HepG2 (cell line): ENCODE results near the gene ZDHHC13. TPM values are rescaled to one million over a fixed set of nuclear protein-coding genes. Genes with fewer than 3 reads are reported as not detected.

ENCODE experiments used
- ATAC-seq: fragments of 200-7000 bp; cut with Tn5 transposase; 3 replicates; pipeline ENCODE4 v1.9.1; 2020; ENCODE audit warnings: mild to moderate bottlenecking, moderate library complexity
- BruUV-seq: library from RNA; stranded (reverse); fragments of 400-500 nt; replicated peaks from 2 replicates; lab custom pipeline; 2021; lab: Mats Ljungman, UMichigan
- CTCF ChIA-PET: fragments of 300-600 bp; formaldehyde crosslinking; extraction: SDS; loops from one replicate; lab custom pipeline; 2021; ENCODE audit warnings: low total read pairs, inconsistent platforms, low intra/inter-chr PET ratio; lab: Yijun Ruan, JAX
- POLR2A ChIA-PET: fragments of 350-600 bp; sonication (Branson Sonifier 250); formaldehyde crosslinking; loops from one replicate; lab custom pipeline; 2020; ENCODE audit warnings: antibody characterized with exemption, inconsistent platforms; lab: Yijun Ruan, JAX
- DNase-seq: peaks from one replicate; pipeline ENCODE4 v3.0.0-alpha.2; 2015; ENCODE audit warnings: low spot score
- FAIRE-seq: peaks from 3 replicates; lab custom pipeline; 2011; peaks lifted over from hg19 to GRCh38; lab: Jason Lieb, UNC
- H2AFZ ChIP-seq: one replicate; pipeline ENCODE4 v1.6.1; 2011; ENCODE audit warnings: low read length, inconsistent platforms
- H3K27ac ChIP-seq: fragments of 300-600 bp; 3 replicates; pipeline ENCODE4 v1.8.0; 2011; ENCODE audit warnings: mixed run types, mild to moderate bottlenecking, mixed read lengths, low read length, inconsistent platforms; ENCODE audit not compliant: insufficient read depth; ENCODE audit errors: extremely low read length
- H3K27me3 ChIP-seq, 2 experiments: fragments of 200-600 bp in 1 of 2; 2 replicates in 1 of 2; 3 replicates in 1 of 2; pipeline versions ENCODE4 v1.6.0 to v1.8.0; 2011; ENCODE audit warnings: low read length in 2 of 2, mild to moderate bottlenecking in 2 of 2, moderate library complexity in 2 of 2, inconsistent platforms in 1 of 2; ENCODE audit not compliant: insufficient read depth in 2 of 2, control insufficient read depth in 1 of 2
- H3K36me3 ChIP-seq, 2 experiments: fragments of 200-600 bp in 1 of 2; replicated peaks in 1 of 2; 2 replicates in 1 of 2; 3 replicates in 1 of 2; pipeline versions ENCODE4 v1.5.1 to v1.8.0; 2011; ENCODE audit warnings: low read length in 2 of 2, inconsistent platforms in 1 of 2; ENCODE audit not compliant: insufficient read depth in 2 of 2, control insufficient read depth in 1 of 2
- H3K4me1 ChIP-seq: 2 replicates; pipeline ENCODE4 v1.5.1; 2012; ENCODE audit warnings: low read length, inconsistent platforms; ENCODE audit not compliant: insufficient read depth
- H3K4me2 ChIP-seq: 2 replicates; pipeline ENCODE4 v1.6.0; 2011; ENCODE audit warnings: low read depth, low read length, inconsistent platforms
- H3K4me3 ChIP-seq, 3 experiments: fragments of 200-600 bp in 1 of 3; sonication (generic), shearing (Covaris generic) in 1 of 3; replicated peaks in 1 of 3; 2 replicates each; pipeline ENCODE4 v1.5.1; 2011 to 2016; ENCODE audit warnings: low read length in 3 of 3, inconsistent platforms in 2 of 3, low read depth in 2 of 3, mild to moderate bottlenecking in 2 of 3, control low read depth in 1 of 3, mixed read lengths in 1 of 3; ENCODE audit not compliant: insufficient read depth in 1 of 3
- H3K79me2 ChIP-seq: one replicate; pipeline ENCODE4 v1.6.1; 2011; ENCODE audit warnings: low read length, inconsistent platforms; ENCODE audit not compliant: insufficient read depth
- H3K9ac ChIP-seq: 2 replicates; pipeline ENCODE4 v1.6.0; 2011; ENCODE audit warnings: mild to moderate bottlenecking, low read depth, low read length, inconsistent platforms; ENCODE audit not compliant: insufficient read depth
- H3K9me3 ChIP-seq: 2 replicates; pipeline ENCODE4 v1.5.1; 2012; ENCODE audit warnings: mild to moderate bottlenecking, low read length
- H4K20me1 ChIP-seq: 2 replicates; pipeline ENCODE4 v1.6.0; 2011; ENCODE audit warnings: inconsistent platforms, mild to moderate bottlenecking, low read length, moderate library complexity; ENCODE audit not compliant: insufficient read depth
- POLR2AphosphoS2 ChIP-seq: IDR thresholded peaks from 2 replicates; pipeline ENCODE4 v1.6.1; 2011; ENCODE audit warnings: low read depth, low read length, improper control_type of control experiment
- POLR2G ChIP-seq: fragments of 200-400 bp; formaldehyde crosslinking; IDR thresholded peaks from 2 replicates; pipeline ENCODE4 v1.6.1; 2018; ENCODE audit warnings: mild to moderate bottlenecking, low read depth, low read length, moderate library complexity
- ZNF496 ChIP-seq: sonication (generic); formaldehyde crosslinking; IDR thresholded peaks from 2 replicates; pipeline ENCODE4 v1.8.1; 2023; ENCODE audit warnings: mild to moderate bottlenecking, moderate library complexity, missing genetic modification reagents; ENCODE audit not compliant: insufficient replicate concordance
- ZNF556 ChIP-seq: sonication (generic); formaldehyde crosslinking; IDR thresholded peaks from 2 replicates; pipeline ENCODE4 v1.4.0; 2020; ENCODE audit warnings: mild to moderate bottlenecking, missing genetic modification reagents, borderline replicate concordance
- WGBS: methylation state at CpG from one replicate; pipeline ENCODE4 v1.1.6; 2017; ENCODE audit warnings: low lambda C conversion rate; 5-methylcytosine and 5-hydroxymethylcytosine counted together
- in situ Hi-C: cut with HindIII; loops from 2 replicates; pipeline ENCODE4 v1.10.0; 2017; ENCODE audit warnings: low pct_unique_long_range_greater_than_20kb; ENCODE audit not compliant: extremely low pct_ligation_motif_present
- intact Hi-C: fragments of 100-400 bp; cut with micrococcal nuclease; formaldehyde crosslinking; loops from one replicate; pipeline ENCODE4 v1.10.0; 2022; ENCODE audit not compliant: unreplicated experiment
- polyA plus RNA-seq, 8 experiments: library from polyadenylated mRNA; depleted of rRNA in 3 of 8; stranded (reverse) in 7 of 8; unstranded in 1 of 8; fragments of >200 nt; fragmentation: Illumina TruSeq in 4 of 8; extraction: Trizol in 4 of 8; gene quantifications; 2 replicates each; pipeline versions ENCODE4 v1.2.1 to v1.2.3, GENCODE V29; 2011 to 2016; ENCODE audit warnings: low read depth in 4 of 8, missing spikeins in 1 of 8, mixed read lengths in 1 of 8; ENCODE audit not compliant: insufficient read depth in 1 of 8
- total RNA-seq, 5 experiments: library from RNA; depleted of rRNA; stranded (reverse); fragments of >200 nt; fragmentation: Illumina TruSeq; extraction: Trizol; gene quantifications; 2 replicates each; pipeline ENCODE4 v1.2.3, GENCODE V29; 2016; ENCODE audit warnings: low read depth in 1 of 5
- TF ChIP-seq, protein P1 (sequence below): sonication (generic); formaldehyde crosslinking; IDR thresholded peaks from 2 replicates; pipeline ENCODE4 v1.9.0; 2021; ENCODE audit warnings: missing genetic modification reagents, mild to moderate bottlenecking, borderline replicate concordance
- TF ChIP-seq, protein P2 (sequence below): sonication (generic); formaldehyde crosslinking; IDR thresholded peaks from 2 replicates; pipeline ENCODE4 v1.4.0; 2020; ENCODE audit warnings: low read depth, mild to moderate bottlenecking, missing genetic modification reagents
- TF ChIP-seq, protein P3 (sequence below): sonication (generic); formaldehyde crosslinking; IDR thresholded peaks from 2 replicates; pipeline ENCODE4 v1.8.0; 2022; ENCODE audit warnings: missing genetic modification reagents, low read depth, mild to moderate bottlenecking, borderline replicate concordance
- TF ChIP-seq, protein P4 (sequence below): sonication (generic); formaldehyde crosslinking; IDR thresholded peaks from 2 replicates; pipeline ENCODE4 v1.4.0; 2020; ENCODE audit warnings: missing genetic modification reagents, mild to moderate bottlenecking, borderline replicate concordance
- TF ChIP-seq, protein P5 (sequence below): sonication (generic); formaldehyde crosslinking; IDR thresholded peaks from 2 replicates; pipeline ENCODE4 v1.8.1; 2022; ENCODE audit warnings: low read depth, mild to moderate bottlenecking, missing genetic modification reagents

ZDHHC13 gene
- total and polyA plus RNA-seq, 2 of the 13 experiments (the other 11 are each of a cell fraction or from before 2014, with no cell fraction given): 10.9 to 11.8 TPM

DNA sequence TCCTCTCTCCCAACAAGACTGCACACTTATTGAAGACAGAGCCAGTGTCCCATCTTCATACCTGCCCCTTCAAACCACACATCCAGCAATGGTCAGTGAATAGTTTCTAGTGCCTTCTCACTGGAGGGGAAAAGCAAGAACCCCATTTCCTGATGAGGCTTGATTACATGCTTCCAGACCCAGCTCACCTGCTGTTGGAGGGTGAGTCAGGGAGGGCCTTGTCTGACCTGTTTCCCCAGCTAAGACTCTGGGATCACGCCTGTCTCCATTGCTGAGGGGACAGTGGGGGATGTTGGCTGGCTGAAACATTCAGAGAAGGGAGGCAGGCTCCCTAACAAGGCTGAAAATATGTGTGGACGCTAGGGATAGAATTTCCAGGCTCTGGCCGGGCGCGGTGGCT, 27.5 kb upstream of the ZDHHC13 start:
- no peaks in the 10 kb centered on the region for H3K79me2 ChIP-seq
- 33% methylated on average over 5 of the region's 5 CpGs for WGBS
- peaks cover 0 to 15% of the 10 kb centered on the region in 2 experiments; a peak in 2 of 5 replicates for H3K27me3 ChIP-seq
- no peaks in the 10 kb centered on the region for H3K4me1 ChIP-seq
- H2AFZ ChIP-seq: no peak overlapping the region
- ATAC-seq (no peak), FAIRE-seq (no peak)
- H3K27ac ChIP-seq: no peak overlapping the region
- no peak overlapping the region for H3K4me3 ChIP-seq
- H3K9ac ChIP-seq: no peak overlapping the region
- no peak overlapping the region for H3K4me2 ChIP-seq
- intact Hi-C loops: no loop called here
- no peaks in the 10 kb centered on the region for H3K9me3 ChIP-seq
- TF ChIP-seq, protein P1, sequence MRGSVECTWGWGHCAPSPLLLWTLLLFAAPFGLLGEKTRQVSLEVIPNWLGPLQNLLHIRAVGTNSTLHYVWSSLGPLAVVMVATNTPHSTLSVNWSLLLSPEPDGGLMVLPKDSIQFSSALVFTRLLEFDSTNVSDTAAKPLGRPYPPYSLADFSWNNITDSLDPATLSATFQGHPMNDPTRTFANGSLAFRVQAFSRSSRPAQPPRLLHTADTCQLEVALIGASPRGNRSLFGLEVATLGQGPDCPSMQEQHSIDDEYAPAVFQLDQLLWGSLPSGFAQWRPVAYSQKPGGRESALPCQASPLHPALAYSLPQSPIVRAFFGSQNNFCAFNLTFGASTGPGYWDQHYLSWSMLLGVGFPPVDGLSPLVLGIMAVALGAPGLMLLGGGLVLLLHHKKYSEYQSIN (CRISPR knock-in tag): no peak
- TF ChIP-seq, protein P2, sequence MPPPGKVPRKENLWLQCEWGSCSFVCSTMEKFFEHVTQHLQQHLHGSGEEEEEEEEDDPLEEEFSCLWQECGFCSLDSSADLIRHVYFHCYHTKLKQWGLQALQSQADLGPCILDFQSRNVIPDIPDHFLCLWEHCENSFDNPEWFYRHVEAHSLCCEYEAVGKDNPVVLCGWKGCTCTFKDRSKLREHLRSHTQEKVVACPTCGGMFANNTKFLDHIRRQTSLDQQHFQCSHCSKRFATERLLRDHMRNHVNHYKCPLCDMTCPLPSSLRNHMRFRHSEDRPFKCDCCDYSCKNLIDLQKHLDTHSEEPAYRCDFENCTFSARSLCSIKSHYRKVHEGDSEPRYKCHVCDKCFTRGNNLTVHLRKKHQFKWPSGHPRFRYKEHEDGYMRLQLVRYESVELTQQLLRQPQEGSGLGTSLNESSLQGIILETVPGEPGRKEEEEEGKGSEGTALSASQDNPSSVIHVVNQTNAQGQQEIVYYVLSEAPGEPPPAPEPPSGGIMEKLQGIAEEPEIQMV (CRISPR knock-in tag): no peak
- TF ChIP-seq, protein P3, sequence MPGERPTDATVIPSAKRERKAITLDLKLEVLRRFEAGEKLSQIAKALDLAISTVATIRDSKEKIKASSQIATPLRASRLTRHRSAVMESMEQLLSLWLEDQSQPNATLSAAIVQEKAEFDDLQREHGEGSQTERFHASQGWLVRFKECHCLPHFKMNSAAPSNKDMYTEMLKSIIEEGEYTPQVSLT: no peak
- TF ChIP-seq, protein P4, sequence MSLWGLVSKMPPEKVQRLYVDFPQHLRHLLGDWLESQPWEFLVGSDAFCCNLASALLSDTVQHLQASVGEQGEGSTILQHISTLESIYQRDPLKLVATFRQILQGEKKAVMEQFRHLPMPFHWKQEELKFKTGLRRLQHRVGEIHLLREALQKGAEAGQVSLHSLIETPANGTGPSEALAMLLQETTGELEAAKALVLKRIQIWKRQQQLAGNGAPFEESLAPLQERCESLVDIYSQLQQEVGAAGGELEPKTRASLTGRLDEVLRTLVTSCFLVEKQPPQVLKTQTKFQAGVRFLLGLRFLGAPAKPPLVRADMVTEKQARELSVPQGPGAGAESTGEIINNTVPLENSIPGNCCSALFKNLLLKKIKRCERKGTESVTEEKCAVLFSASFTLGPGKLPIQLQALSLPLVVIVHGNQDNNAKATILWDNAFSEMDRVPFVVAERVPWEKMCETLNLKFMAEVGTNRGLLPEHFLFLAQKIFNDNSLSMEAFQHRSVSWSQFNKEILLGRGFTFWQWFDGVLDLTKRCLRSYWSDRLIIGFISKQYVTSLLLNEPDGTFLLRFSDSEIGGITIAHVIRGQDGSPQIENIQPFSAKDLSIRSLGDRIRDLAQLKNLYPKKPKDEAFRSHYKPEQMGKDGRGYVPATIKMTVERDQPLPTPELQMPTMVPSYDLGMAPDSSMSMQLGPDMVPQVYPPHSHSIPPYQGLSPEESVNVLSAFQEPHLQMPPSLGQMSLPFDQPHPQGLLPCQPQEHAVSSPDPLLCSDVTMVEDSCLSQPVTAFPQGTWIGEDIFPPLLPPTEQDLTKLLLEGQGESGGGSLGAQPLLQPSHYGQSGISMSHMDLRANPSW (CRISPR knock-in tag): no peak
- TF ChIP-seq POLR2G: no peak
- TF ChIP-seq ZNF556: no peak
- TF ChIP-seq ZNF496 (CRISPR knock-in tag): no peak
- TF ChIP-seq POLR2AphosphoS2: no peak
- TF ChIP-seq, protein P5, sequence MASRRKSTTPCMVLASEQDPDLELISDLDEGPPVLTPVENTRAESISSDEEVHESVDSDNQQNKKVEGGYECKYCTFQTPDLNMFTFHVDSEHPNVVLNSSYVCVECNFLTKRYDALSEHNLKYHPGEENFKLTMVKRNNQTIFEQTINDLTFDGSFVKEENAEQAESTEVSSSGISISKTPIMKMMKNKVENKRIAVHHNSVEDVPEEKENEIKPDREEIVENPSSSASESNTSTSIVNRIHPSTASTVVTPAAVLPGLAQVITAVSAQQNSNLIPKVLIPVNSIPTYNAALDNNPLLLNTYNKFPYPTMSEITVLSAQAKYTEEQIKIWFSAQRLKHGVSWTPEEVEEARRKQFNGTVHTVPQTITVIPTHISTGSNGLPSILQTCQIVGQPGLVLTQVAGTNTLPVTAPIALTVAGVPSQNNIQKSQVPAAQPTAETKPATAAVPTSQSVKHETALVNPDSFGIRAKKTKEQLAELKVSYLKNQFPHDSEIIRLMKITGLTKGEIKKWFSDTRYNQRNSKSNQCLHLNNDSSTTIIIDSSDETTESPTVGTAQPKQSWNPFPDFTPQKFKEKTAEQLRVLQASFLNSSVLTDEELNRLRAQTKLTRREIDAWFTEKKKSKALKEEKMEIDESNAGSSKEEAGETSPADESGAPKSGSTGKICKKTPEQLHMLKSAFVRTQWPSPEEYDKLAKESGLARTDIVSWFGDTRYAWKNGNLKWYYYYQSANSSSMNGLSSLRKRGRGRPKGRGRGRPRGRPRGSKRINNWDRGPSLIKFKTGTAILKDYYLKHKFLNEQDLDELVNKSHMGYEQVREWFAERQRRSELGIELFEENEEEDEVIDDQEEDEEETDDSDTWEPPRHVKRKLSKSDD (CRISPR knock-in tag): no peak
- TF ChIP-seq, all 625 proteins: peak for 0
- in situ Hi-C loops: no loop called here
- Histone ChIP-seq H3K36me3 (no peaks in the 10 kb centered on the region), H4K20me1 (no peaks in the 10 kb centered on the region)
- no peak for DNase-seq
- ChIA-PET CTCF (no interaction called here), POLR2A (no interaction called here)
- no TSS peak for BruUV-seq
